COLO668 (cell line): ENCODE measurements around the gene ANKRD55.

Experiments
- DNase-seq: peaks from one replicate; lab custom pipeline; 2025; ENCODE audit not compliant: unreplicated experiment; lab: John Stamatoyannopoulos, UW

Gene ANKRD55

GRCh38 chr5:56054666-56055065 is 178.5 kb downstream of the ANKRD55 start:
- no peak for DNase-seq

GRCh38 chr5:56053363-56053762 is 179.8 kb downstream of the ANKRD55 start:
- DNase-seq = no peak

- no peak for DNase-seq
Measured at GRCh38 chr5:56052735-56053134, 180.4 kb downstream of the ANKRD55 start.

GRCh38 chr5:56050551-56051255 is 182.4 kb downstream of the ANKRD55 start:
- DNase-seq = no peak
